Stimulated activated naive CD4-positive, alpha-beta T cell (primary cell): ENCODE measurements around the gene EYA4.
"Not testable (repeated sequence)": the region's sequence is repeated elsewhere in the genome, so short reads cannot be mapped to it uniquely, and the experiment has no call there.

ENCODE experiments used
- DNase-seq, 6 experiments: peaks; one replicate each; lab custom pipeline; 2025; lab: John Stamatoyannopoulos, UW

EYA4 gene

DNA sequence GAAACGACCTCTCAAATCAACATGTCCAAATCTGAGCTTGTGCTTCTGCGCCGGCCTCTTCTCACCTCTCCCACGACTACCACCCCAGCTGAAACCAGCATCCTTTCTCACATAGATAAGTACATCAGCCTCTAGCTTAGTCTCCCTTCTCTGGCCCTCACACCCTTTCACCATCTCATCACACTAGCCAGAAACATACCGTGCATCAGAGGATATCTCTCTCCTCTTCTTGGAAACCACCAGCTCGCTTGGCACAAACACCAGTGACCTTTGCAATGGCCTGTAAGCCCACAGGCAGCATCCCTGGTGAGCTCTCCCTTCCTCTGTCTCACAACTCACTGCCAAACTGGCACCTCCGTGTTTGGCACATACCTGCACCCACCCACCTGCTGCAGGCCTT is 291.8 kb downstream of the EYA4 start:
- DNase-seq = no peak

DNA sequence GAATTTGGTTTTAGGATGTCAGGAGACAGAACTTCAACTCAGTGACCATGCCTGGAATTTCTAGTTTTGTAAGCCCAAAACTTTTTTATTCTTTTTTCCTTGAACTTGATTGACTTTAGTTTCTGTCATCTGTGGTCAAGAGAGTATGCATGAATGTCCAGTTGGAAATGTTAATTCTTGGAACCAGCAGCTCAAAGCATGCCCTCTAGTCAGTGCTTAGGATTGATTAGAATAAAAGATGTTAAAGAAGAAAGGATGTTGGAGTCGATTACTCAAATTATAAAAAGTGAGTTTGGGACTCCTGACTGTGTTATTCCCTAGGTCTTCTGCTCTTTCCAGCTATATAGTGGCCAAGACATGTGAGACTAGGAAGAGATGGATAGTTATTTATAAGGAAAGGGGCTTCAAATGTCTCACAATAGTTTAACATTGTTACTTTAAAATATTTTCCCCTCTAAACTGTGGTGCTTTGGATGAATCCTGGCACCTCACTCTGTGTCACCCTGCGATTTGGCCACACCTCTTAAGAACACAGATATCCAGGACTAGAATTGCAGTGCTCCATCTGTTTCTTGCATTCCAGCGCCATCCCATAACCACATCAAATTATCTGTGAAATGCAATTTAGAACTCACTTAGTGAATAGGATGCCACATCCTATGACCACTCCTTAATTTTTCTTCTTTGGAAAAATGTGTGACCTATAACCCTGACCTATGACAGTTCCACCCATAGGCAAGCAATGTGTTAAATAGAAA is 298.5 kb downstream of the EYA4 start:
- DNase-seq = no peak

DNA sequence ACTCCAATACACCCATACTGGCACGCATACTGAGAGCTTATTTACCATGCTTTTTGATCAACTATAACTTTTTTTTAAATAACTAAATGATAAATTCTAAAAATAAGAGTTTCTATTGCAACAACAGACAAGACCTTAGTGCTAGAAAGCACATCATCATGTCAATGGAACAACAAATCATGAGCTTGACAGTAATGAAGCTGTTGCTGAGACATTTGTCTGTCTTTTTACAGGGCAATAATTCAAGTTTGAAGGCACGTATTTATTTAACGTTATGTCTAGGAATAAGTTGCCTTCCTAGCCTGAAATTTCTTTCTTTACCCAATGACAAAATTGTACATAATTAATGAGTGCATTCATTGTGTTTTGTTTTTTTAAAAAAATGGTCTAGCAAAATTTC is 299.2 kb downstream of the EYA4 start:
- no peak for DNase-seq

DNA sequence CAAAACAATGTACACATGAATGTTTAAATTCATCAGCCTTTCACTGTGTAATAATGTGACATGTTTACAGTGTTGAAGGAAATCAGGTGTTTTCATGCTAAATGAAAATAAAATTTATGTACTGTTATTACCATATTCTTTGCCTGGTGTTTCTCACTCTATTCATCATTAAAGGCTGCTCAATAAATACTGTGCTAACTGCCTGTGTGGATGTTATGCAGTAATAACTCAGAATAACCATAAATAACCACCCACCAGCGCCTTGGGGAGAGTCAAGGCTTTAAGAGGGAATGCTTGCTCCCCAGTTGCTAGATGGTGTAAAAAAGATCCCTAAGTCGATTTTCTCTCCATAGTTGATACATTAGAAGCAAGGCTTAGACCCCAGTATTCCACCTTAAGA is 299.9 kb downstream of the EYA4 start:
- DNase-seq = no peak

DNA sequence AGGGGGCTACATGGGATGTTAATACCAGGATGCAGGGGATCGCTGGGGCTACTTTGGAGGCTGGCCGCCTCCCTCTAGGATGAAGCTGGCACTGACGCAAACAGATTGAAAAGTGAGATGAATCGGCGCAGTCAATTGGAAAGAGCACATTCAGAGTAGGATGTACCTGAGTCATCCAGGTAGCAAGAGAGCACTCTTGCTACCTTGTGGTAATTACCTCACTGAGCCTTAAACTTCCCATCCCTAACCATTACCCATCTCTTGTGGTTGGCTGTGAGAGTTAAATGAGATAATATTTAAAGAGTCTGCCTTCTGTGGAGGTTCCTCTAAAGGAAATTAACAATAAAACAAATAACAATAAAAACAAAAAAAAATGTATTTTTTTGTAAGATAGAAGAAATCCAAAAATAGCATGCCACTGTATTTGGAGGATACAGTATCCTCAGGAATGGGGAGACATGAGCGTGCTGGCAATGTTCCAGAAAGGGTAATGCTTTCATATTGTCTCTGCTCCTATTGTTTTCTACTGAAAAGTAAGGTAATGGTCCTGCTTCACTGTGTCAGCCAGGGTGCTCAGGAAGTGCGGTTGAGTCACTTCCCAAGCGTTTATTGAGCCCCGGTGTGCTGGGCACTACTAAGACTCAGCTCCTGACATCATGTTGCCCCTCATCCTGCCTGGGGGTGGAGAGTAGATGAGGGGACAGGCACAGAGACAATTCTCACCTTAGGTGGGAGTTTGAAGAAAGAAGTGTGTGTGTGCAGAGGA is 301.1 kb downstream of the EYA4 start:
- DNase-seq = no peak

DNA sequence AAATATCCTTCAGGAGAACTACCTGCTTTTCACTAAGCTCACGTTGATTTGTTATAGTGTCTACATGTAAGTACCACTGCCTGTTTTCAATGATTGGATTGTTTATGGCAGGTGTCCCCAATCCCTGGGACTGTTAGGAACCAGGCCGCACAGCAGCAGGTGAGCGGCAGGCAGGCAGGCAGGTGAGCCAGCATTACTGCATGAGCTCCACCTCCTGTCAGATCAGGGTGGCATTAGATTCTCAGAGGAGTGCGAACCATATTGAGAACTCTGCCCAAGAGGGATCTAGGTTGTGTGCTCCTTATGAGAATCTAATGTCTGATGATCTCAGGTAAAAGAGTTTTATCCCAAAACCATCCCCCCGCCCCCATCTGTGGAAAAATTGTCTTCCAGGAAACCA is 303.3 kb downstream of the EYA4 start:
- DNase-seq = no peak

DNA sequence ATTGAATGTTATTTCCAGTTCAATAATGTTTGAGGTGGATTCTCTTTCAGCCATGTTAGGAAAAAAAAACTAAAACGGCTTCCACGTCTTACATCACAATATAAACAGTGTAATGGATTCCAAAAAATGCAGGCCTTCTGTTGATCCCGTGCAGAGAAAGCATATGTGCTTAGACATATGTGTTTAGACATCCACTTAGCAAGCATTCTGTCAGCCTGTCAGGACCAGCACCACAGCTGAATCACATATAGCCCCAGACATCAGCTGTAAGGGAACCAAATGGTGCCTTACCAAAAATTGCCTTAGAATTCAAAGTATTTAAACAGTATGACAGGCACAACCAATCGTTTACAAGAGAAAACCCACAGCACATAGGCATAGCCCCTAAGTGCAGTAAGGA is 304.9 kb downstream of the EYA4 start:
- DNase-seq = no peak

DNA sequence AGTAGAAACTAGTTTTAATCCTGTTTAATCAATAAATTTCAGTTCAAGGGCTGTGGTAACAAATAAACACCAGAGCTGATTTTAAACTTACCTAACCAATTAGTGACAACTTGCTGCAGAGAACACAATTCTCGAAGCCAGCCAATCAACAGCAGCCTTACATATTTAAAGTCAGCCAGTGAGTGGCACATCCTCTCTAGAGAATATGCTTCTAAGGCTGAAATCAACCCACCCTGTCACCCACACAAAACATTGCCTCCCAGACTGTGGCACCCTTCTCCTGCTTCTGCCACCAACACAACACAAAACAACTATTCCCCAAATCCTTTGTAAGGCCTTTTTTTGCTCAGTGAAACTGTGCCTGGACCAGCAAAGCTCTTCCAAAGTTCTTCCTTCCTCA is 306.0 kb downstream of the EYA4 start:
- DNase-seq = no peak

DNA sequence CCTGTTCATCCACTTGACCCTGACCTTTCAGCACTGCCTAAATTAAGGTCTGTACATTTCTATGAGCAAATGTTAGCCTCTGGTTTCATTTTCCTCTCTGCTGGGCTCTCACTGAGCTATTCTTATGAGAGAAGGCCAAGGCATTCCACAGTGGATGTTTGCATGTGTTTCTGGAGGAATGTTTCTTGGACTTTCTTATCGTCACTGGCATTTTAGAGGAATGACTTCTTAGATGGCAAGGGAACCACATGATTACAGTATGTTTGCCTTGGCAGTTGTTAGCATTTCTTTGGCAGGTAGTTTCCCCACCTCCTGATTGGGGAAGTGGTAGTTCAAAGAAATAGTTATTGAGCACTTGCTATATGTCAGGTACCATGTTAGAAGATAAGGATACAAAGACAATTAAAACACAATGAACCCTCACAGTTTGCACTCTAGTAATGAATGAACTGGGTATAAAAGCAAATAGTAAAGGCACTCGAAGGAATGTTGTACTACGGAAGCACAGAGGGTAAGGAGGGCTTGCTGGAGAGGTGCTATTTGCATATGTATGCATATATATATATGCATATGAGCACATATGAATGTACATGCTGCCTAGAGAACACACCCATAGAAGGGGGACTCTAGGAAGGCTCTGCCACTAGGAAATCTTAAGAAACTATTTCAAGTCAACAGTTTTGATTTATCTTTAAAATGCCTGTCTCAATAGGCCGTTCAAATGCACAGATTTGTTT is 307.4 kb downstream of the EYA4 start:
- no peak for DNase-seq

DNA sequence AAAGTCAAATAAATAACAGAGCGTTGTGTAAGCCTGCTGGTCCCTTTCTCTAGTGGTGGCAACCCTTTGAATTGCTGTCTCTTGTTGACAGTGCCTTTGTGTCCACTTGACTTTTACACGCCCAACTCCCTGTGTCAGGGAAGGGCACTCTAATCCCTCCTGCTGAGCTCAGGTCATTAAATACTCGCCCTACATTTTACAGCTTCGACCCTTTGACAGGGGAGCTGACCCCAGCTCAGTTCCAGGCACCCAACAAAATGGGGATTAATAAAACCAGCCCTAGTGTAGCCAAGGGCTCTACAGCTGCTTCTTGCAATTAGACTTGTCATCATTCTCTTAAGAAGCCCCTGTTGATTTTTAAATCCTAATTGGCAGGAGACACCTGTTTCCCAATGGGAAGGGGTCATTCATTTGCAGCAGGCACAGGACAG is 308.2 kb downstream of the EYA4 start:
- no peak for DNase-seq

DNA sequence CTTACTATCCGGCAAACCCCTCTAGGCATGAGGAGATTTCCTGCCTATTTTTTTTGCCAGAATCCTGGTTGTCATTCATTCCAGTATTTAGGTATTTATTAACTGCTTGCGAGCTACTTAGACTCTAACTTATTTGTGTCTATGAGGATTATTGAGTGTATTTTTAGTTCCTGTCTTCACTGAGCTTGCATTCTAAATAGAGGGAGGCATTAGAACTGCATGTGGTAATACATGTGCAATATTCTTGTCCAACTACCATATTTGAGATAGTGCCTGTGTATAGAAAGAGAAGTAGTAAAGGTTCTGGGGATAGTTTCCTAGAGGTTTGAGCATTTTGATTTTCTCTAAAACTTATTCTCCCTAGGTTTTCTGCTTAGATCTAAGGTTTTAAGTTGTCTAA is 308.9 kb downstream of the EYA4 start:
- DNase-seq = no peak

DNA sequence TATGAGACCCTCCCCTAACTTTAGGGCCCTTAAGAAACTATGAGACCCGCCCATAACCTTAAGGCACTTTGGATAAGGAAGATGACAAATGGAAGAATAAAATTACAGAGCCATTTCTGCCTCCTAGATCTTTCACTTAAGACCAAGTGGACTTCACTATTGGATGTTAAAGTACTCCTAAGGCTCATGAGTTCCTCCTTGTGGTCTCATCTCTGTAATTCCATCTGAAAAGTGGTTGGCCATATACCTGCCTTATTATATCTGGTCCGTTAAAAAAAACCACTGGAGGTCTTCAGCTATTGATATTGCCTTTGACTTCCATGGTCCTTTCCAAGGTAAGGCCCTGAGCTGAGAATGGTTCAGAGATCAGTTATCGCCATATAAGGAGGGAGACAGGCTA is 310.3 kb downstream of the EYA4 start:
- DNase-seq = no peak

DNA sequence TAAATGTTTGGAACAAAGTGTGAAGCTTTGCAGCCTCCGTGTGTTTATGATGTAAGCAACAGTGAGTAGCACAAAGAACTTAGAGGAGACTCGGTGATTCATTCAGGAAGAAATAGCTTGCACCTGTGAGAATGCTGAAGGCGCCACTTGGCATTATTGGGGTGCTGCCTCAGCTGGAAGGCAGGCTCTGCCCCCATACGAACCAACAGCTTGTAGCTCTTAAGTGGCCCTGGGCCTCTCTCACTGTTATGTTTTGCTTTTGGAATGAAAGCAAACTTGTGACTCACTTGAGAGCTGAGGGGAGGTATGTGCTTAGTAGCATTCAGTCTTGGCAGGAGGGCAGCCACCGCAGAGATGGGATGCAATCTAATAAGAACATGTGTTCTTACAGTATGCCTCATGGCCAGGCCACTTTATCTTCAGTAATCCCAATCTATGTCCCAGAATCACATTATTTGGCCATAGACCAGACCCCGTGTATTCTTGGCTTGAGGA is 310.7 kb downstream of the EYA4 start:
- DNase-seq = no peak

DNA sequence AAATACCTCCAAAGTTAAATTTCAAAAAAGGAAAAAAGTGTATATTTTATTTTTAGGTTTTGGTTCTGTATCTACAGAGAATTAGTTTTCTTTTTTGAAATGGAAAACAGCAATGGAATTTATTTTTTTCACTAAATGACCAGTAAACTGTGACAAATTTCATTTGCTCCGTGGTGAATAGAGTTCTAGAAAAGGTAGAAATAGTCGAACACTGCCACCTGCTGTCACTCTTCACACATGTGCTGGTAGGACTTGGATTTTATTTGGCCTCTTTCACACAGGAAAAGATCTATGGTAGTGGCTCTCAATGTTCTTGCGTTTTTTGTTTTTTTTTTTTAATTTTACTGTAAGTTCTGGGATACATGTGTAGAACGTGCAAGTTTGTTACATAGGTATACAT is 312.5 kb downstream of the EYA4 start:
- DNase-seq = peak in 1 of 6 experiments; percentile 2

DNA sequence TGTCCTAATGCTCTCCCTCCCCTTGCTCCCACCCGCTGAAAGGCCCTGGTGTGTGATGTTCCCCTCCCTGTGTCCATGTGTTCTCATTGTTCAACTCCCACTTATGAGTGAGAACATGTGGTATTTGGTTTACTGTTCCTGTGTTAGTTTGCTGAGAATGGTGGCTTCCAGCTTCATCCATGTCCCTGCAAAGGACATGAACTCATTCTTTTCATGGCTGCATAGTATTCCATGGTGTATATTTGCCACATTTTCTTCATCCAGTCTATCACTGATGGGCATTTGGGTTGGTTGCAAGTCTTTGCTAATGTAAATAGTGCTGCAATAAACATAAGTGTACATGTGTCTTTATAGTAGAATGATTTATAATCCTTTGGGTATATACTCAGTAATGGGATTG is 313.0 kb downstream of the EYA4 start:
- not testable (repeated sequence) for DNase-seq

DNA sequence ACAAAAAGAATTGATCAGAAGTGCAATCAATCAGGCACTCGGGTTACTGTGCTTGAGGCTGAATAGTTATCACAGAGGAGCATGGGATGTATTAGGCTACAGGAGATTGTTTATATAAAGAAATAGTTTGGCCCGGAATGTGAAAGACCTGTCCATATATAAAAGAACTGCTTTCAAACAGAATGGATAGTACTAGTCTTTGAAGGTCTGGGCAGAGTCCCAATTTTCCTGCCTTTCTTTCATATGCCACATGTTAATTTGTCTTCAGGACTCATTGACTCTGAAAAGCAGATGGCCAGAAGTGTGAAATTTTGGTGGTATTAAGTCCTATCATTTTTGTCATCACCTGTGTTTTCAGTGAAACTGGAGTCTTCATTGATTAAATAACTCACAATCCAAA is 314.5 kb downstream of the EYA4 start:
- no peak for DNase-seq

DNA sequence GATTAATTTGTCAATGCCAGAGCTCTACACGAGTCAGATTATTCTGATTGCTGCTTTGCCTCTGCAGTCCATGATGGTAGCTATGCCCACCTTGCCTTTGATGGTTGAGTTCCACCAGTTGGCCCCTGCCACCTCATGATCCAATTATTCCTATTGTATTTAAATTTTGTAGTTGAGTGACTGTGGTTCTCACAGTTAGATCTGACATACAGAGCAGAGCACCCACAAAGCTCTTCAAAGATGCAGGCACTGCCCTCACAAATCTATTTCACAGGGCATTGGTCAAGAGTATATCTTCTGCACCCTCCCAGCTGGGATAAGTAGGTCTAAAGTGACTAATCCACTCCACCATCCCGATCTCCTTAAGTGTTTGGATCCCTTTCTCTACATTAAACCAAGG is 318.8 kb downstream of the EYA4 start:
- DNase-seq = no peak

DNA sequence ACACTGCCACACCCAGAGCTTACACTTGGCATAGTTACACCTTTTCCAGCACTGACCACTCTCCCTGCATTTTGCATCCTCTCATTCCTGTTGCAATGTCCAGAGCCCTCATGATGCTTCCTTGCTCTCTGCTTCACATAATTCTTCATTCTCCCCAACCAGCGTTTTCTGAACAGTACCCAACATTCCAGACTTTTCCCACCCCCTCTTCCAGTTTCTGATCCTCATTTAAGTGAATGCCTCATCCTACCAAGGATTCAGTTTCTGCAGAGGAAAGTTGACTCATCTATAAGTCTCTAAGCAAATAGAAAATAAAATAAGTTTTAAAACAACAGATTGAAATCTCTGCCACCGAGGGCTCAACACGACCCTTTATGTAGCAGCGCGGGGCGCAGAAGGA is 326.5 kb downstream of the EYA4 start:
- DNase-seq = no peak

DNA sequence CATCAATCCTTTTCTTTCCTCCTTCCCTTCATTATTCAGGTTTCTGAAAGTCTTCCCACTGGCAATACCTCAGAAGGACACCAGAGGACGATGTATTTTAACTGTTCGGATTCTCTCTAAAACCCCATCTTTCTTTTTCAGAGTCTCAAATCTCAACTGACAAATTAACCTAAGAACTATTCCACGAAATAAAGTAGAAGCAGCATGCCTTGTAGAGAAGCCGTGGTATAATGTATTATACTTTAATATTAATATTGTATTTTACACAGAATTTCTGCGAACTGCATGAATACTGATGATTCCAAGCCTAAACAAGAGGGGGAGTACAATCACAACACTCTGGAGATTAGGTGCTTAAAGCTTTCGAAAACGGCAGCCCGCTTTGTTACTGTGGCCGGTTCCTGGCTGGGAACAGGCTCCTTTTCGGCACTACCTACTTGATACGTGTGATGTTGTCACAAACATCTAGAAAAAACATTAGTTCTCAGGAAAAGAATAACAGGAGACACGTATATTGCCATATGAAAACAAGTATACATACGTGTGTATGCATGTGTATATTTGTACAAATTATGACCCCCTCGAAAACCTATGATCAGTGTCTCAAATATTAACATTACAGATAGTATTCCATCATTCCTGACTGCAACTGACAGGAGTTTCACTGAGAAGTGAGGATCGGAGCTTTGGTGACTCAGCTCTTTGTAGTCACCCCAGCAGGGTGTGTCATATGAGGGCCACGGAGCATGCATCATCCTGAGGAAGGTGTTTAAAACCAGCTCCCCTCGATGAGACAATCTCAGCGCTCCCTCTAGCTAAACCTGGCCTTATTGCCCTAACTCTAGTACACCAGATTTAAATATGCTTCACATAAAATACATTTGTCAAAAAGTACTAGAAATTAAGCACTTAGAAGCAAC is 328.1 kb downstream of the EYA4 start:
- DNase-seq = no peak

DNA sequence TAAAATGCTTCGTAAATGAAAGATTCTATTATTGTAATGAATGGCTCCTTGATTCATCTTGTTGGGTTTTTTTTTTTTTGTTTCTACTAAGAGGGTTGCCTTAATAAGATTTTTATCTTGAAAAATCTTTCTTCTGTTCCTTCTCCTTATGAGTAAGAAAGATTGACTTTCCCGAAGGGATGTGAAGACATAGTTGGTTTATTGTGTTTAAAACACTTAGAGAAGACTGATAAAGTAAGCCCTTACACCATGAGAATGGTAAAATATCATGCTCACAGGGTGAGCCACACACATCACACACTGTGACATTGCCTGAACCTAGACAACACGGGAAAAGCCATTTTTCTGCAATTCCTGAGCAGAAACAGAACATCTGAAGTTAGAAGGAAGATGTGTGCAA is 330.5 kb downstream of the EYA4 start:
- no peak for DNase-seq

DNA sequence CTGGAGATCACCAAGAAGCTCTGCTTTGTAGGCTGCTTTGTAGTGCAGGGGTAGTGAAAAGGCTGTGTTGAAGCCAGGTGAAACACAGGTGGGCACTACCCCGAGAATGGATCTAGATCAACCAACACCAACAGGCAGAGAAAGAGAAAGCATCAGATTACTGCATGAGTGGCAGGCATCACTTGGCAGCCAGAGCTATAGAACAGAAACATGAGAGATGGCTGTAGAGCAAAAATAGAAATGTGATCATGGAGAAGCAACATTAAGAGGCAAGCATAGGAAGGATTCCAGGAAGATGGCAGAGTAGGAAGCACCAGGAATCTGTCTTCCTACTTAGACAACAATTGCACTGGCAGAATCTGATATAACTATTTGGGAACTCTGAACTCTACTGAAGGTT is 336.7 kb downstream of the EYA4 start:
- no peak for DNase-seq
